NCI-H1092 treated with DMSO at 0.1 percent for 48 hours (cell line): ENCODE data around the gene EGFR.

Experiments
- DNase-seq: peaks from one replicate; lab custom pipeline; 2025; lab: John Stamatoyannopoulos, UW

Gene EGFR

GRCh38 chr7:55127622-55128081 lies 108.8 kb downstream of the EGFR start:
- DNase-seq, result peak; percentile 99

GRCh38 chr7:55128693-55129394 lies 110.0 kb downstream of the EGFR start:
- DNase-seq, result peak; percentile 10

GRCh38 chr7:55129541-55130394 lies 111.0 kb downstream of the EGFR start:
- peak; percentile 20 for DNase-seq

- DNase-seq, result no peak
These were observed 111.8 kb downstream of the EGFR start for GRCh38 chr7:55130395-55131141.

GRCh38 chr7:55131142-55131929 lies 112.5 kb downstream of the EGFR start:
- DNase-seq, result no peak

GRCh38 chr7:55132550-55132889 lies 113.7 kb downstream of the EGFR start:
- DNase-seq, result no peak

- DNase-seq, result no peak
These were observed 114.2 kb downstream of the EGFR start for GRCh38 chr7:55132890-55133551.

GRCh38 chr7:55133630-55134358 lies 115.0 kb downstream of the EGFR start:
- DNase-seq, result no peak

- no peak for DNase-seq
These were observed 115.5 kb downstream of the EGFR start for GRCh38 chr7:55134359-55134725.

GRCh38 chr7:55134786-55135185 lies 116.0 kb downstream of the EGFR start:
- DNase-seq, result no peak

GRCh38 chr7:55135462-55135861 lies 116.6 kb downstream of the EGFR start:
- DNase-seq, result no peak

GRCh38 chr7:55138663-55139062 lies 119.8 kb downstream of the EGFR start:
- DNase-seq, result no peak

GRCh38 chr7:55140221-55140940 lies 121.6 kb downstream of the EGFR start:
- peak; percentile 24 for DNase-seq

- DNase-seq, result peak; percentile 62
These were observed 122.1 kb downstream of the EGFR start for GRCh38 chr7:55140941-55141278.

GRCh38 chr7:55142919-55143600 lies 124.2 kb downstream of the EGFR start:
- DNase-seq, result no peak

GRCh38 chr7:55144333-55145317 lies 125.8 kb downstream of the EGFR start:
- DNase-seq, result no peak

GRCh38 chr7:55145606-55146005 lies 126.8 kb downstream of the EGFR start:
- DNase-seq, result no peak

- DNase-seq, result no peak
These were observed 128.3 kb downstream of the EGFR start for GRCh38 chr7:55147101-55147500.
